HG02981 (cell line): ENCODE results near the gene ANO5.

Experiments
- ATAC-seq: cut with Tn5 transposase; IDR thresholded peaks from one replicate; pipeline ENCODE4 v1.9.1; 2021; ENCODE audit warnings: mild to moderate bottlenecking, moderate library complexity; ENCODE audit not compliant: unreplicated experiment

The ANO5 gene

GRCh38 chr11:22317656-22318055 is 124.8 kb downstream of the ANO5 start:
- no peak for ATAC-seq

- ATAC-seq, result no peak
These were observed 138.9 kb downstream of the ANO5 start for GRCh38 chr11:22331771-22332170.
